HAP-1 (cell line): Measurements from ENCODE around the gene RNF183.

Experiments
- DNase-seq, 2 experiments: peaks; one replicate each; pipeline ENCODE4 v3.0.0-alpha.2; 2016 to 2020; ENCODE audit warnings: low spot score in 2 of 2
- H3K27me3 ChIP-seq: fragments of 250-450 bp; sonication (Bioruptor Pico); 2 replicates; pipeline ENCODE4 v1.5.1; 2020; ENCODE audit warnings: low read depth, mild to moderate bottlenecking, moderate library complexity
- H3K36me3 ChIP-seq: fragments of 250-450 bp; sonication (Bioruptor Pico); replicated peaks from 2 replicates; pipeline ENCODE4 v1.5.1; 2020; ENCODE audit warnings: mild to moderate bottlenecking
- H3K4me1 ChIP-seq: fragments of 250-450 bp; sonication (Bioruptor Pico); 2 replicates; pipeline ENCODE4 v1.5.1; 2020; ENCODE audit warnings: mild to moderate bottlenecking
- H3K4me3 ChIP-seq: fragments of 250-450 bp; sonication (Bioruptor Pico); 2 replicates; pipeline ENCODE4 v1.5.1; 2020; ENCODE audit warnings: mild to moderate bottlenecking, moderate library complexity
- H3K9me3 ChIP-seq: fragments of 250-450 bp; sonication (Bioruptor Pico); 2 replicates; pipeline ENCODE4 v1.5.1; 2020; ENCODE audit warnings: mild to moderate bottlenecking, moderate library complexity
- in situ Hi-C: fragments of 300-500 bp; cut with MboI; formaldehyde crosslinking; loops from 3 replicates; pipeline ENCODE4 v1.14.3; 2020; ENCODE audit warnings: low sequenced_read_pairs, inconsistent platforms, mixed read lengths

The RNF183 gene

GRCh38 chr9:113247640-113248039 lies 55.5 kb downstream of the RNF183 start:
- H3K36me3 ChIP-seq = no peaks in the 10 kb centered on the region
- DNase-seq = no peak
- H3K9me3 ChIP-seq = no peaks in the 10 kb centered on the region
- in situ Hi-C loops = no loop called here
- H3K27me3 ChIP-seq = no peaks in the 10 kb centered on the region
- H3K4me3 ChIP-seq = no peak overlapping the region
- peaks cover 25% of the 10 kb centered on the region for H3K4me1 ChIP-seq
